Measurements from ENCODE around the gene TSTD2. TPM values are rescaled to one million over a fixed set of nuclear protein-coding genes. Genes with fewer than 3 reads are reported as not detected.
"Not testable (repeated sequence)": the region's sequence is repeated elsewhere in the genome, so short reads cannot be mapped to it uniquely, and the experiment has no call there.

TSTD2 gene
- total RNA-seq, 1 experiment from 2014 or later = 13.0 TPM

DNA sequence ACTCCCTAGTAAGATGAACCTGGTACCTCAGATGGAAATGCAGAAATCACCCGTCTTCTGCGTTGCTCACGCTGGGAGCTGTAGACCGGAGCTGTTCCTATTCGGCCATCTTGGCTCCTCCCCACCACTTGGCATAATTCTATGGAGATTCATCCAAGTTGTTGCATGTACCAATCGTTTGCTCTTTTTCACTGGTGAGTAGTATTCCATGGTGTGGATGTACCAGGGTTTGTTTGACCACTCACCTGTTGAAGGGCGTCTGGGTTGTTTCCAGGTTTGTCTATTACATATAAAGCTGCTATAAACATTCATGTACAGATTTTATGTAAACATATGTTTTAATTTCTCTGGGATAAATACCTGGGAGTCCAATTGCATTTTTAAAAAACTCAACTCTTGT is 46.3 kb downstream of the TSTD2 start:
- H3K27me3 ChIP-seq (ENCODE audit: control insufficient read depth, insufficient read depth, low read length); DNase-seq; H3K4me3 ChIP-seq (ENCODE audit: insufficient read depth, low read depth, low read length); H3K36me3 ChIP-seq (replicated peaks; ENCODE audit: control insufficient read depth, insufficient read depth, low read length): not testable (repeated sequence)

- not testable (repeated sequence) for H3K4me3 ChIP-seq (ENCODE audit: insufficient read depth, low read depth, low read length); H3K27me3 ChIP-seq (ENCODE audit: control insufficient read depth, insufficient read depth, low read length); H3K36me3 ChIP-seq (replicated peaks; ENCODE audit: control insufficient read depth, insufficient read depth, low read length); DNase-seq
Measured at GRCh38 chr9:97584778-97585177, 48.4 kb downstream of the TSTD2 start.

DNA sequence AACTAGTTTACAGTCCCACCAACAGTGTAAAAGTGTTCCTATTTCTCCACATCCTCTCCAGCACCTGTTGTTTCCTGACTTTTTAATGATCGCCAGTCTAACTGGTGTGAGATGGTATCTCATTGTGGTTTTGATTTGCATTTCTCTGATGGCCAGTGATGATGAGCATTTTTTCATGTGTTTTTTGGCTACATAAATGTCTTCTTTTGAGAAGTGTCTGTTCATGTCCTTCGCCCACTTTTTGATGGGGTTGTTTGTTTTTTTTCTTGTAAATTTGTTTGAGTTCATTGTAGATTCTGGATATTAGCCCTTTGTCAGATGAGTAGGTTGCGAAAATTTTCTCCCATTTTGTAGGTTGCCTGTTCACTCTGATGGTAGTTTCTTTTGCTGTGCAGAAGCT is 51.6 kb downstream of the TSTD2 start:
- not testable (repeated sequence) for H3K27me3 ChIP-seq (ENCODE audit: control insufficient read depth, insufficient read depth, low read length); DNase-seq; H3K4me3 ChIP-seq (ENCODE audit: insufficient read depth, low read depth, low read length); H3K36me3 ChIP-seq (replicated peaks; ENCODE audit: control insufficient read depth, insufficient read depth, low read length)

GRCh38 chr9:97579914-97580313 is 53.3 kb downstream of the TSTD2 start:
- Histone ChIP-seq H3K36me3 (replicated peaks; ENCODE audit: control insufficient read depth, insufficient read depth, low read length) (no peaks in the 10 kb centered on the region), H3K4me3 (ENCODE audit: insufficient read depth, low read depth, low read length) (no peak overlapping the region), H3K27me3 (ENCODE audit: control insufficient read depth, insufficient read depth, low read length) (no peaks in the 10 kb centered on the region)
- DNase-seq = no peak

DNA sequence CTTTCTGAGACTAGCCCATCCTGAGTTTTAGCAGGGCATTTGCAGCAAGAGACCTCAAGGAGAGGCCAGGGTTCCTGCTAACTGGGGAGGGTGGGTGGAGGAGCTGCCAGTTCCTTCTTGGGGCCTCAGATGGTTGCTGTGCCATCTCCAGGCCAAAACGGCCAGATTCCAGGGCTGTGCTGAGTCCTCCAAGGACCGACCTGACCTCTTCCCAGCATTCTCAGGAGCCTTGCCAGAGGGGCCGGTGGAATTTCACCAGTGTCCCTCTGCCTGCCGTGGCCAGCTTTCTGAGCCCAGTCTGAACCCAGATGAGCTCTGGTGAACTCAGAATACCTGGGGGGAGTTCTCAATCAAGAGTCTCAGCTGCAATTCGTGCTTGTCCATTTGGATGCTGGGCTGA is 54.3 kb downstream of the TSTD2 start:
- H3K36me3 ChIP-seq (replicated peaks; ENCODE audit: control insufficient read depth, insufficient read depth, low read length) = no peaks in the 10 kb centered on the region
- H3K4me3 ChIP-seq (ENCODE audit: insufficient read depth, low read depth, low read length) = no peak overlapping the region
- no peaks in the 10 kb centered on the region for H3K27me3 ChIP-seq (ENCODE audit: control insufficient read depth, insufficient read depth, low read length)
- DNase-seq = no peak

DNA sequence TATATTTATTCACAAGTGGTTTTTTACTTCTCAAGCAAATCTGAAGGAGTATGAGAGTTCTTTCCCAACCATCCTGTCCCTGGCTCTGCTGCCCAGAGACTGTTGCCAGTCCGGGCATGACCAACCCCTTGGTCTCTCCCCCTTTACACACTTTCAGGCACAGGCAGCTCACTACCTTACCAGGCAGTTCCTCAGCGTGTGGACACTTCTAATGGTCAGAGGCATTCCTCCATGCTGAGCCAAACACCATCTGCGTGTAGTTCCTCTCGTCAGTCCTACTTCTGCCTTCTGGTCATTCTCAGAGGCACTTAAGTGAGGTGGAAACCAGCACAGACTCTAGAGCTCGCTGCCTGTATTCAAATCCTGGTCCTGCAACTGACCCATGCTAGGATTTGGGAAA is 56.1 kb downstream of the TSTD2 start:
- Histone ChIP-seq H3K36me3 (replicated peaks; ENCODE audit: control insufficient read depth, insufficient read depth, low read length) (no peaks in the 10 kb centered on the region), H3K4me3 (ENCODE audit: insufficient read depth, low read depth, low read length) (no peak overlapping the region), H3K27me3 (ENCODE audit: control insufficient read depth, insufficient read depth, low read length) (no peaks in the 10 kb centered on the region)
- DNase-seq = no peak

- no peak for DNase-seq
- no peak overlapping the region for H3K4me3 ChIP-seq (ENCODE audit: insufficient read depth, low read depth, low read length)
- H3K36me3 ChIP-seq (replicated peaks; ENCODE audit: control insufficient read depth, insufficient read depth, low read length) = no peaks in the 10 kb centered on the region
- H3K27me3 ChIP-seq (ENCODE audit: control insufficient read depth, insufficient read depth, low read length) = no peaks in the 10 kb centered on the region
Measured at GRCh38 chr9:97575673-97576200, 57.4 kb downstream of the TSTD2 start.

DNA sequence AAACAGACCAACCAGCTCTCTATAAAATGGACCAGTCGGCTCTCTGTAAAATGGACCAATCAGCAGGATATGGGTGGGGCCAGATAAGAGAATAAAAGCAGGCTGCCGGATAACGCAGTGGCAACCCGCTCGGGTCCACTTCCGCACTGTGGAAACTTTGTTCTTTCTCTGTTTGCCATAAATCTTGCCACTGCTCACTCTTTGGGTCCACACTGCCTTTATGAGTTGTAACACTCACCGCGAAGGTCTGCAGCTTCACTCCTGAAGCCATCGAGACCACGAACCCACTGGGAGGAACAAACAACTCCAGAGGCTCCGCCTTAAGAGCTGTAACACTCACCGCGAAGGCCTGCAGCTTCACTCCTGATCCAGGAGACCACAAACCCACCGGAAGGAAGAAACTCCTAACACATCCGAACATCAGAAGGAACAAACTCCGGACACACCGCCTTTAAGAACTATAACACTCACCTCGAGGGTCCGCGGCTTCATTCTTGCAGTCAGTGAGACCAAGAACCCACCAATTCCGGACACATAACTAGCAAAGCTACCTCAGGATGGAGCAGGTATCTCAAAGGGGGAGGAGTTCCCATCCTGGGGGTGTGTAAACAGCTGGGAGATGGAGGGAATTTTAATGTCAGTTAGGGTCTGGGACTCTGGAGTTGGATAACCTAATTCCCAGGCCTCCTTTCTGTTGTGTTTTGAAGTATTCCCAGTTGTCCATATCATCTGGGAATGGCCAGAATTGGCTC is 58.1 kb downstream of the TSTD2 start:
- not testable (repeated sequence) for DNase-seq; H3K27me3 ChIP-seq (ENCODE audit: control insufficient read depth, insufficient read depth, low read length); H3K4me3 ChIP-seq (ENCODE audit: insufficient read depth, low read depth, low read length); H3K36me3 ChIP-seq (replicated peaks; ENCODE audit: control insufficient read depth, insufficient read depth, low read length)

DNA sequence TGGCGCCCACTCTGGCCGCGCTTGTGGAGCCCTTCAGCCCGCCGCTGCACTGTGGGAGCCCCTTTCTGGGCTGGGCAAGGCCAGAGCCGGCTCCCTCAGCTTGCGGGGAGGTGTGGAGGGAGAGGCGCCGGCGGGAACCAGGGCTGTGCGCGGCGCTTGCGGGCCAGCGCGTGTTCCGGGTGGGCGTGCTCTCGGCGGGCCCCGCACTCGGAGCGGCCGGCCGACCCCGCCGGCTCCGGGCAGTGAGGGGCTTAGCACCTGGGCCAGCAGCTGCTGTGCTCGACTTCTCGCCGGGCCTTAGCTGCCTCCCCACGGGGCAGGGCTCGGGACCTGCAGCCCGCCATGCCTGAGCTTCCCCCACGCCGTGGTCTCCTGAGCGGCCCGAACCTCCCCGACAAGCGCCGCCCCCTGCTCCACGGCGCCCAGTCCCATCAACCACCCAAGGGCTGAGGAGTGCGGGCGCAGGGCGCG is 59.0 kb downstream of the TSTD2 start:
- not testable (repeated sequence) for DNase-seq; H3K27me3 ChIP-seq (ENCODE audit: control insufficient read depth, insufficient read depth, low read length); H3K36me3 ChIP-seq (replicated peaks; ENCODE audit: control insufficient read depth, insufficient read depth, low read length); H3K4me3 ChIP-seq (ENCODE audit: insufficient read depth, low read depth, low read length)

GRCh38 chr9:97573482-97574073 is 59.6 kb downstream of the TSTD2 start:
- DNase-seq = no peak
- no peaks in the 10 kb centered on the region for H3K27me3 ChIP-seq (ENCODE audit: control insufficient read depth, insufficient read depth, low read length)
- no peaks in the 10 kb centered on the region for H3K36me3 ChIP-seq (replicated peaks; ENCODE audit: control insufficient read depth, insufficient read depth, low read length)
- no peak overlapping the region for H3K4me3 ChIP-seq (ENCODE audit: insufficient read depth, low read depth, low read length)

GRCh38 chr9:97572892-97573365 is 60.2 kb downstream of the TSTD2 start:
- no peak for DNase-seq
- H3K27me3 ChIP-seq (ENCODE audit: control insufficient read depth, insufficient read depth, low read length) = no peaks in the 10 kb centered on the region
- no peaks in the 10 kb centered on the region for H3K36me3 ChIP-seq (replicated peaks; ENCODE audit: control insufficient read depth, insufficient read depth, low read length)
- H3K4me3 ChIP-seq (ENCODE audit: insufficient read depth, low read depth, low read length) = no peak overlapping the region

DNA sequence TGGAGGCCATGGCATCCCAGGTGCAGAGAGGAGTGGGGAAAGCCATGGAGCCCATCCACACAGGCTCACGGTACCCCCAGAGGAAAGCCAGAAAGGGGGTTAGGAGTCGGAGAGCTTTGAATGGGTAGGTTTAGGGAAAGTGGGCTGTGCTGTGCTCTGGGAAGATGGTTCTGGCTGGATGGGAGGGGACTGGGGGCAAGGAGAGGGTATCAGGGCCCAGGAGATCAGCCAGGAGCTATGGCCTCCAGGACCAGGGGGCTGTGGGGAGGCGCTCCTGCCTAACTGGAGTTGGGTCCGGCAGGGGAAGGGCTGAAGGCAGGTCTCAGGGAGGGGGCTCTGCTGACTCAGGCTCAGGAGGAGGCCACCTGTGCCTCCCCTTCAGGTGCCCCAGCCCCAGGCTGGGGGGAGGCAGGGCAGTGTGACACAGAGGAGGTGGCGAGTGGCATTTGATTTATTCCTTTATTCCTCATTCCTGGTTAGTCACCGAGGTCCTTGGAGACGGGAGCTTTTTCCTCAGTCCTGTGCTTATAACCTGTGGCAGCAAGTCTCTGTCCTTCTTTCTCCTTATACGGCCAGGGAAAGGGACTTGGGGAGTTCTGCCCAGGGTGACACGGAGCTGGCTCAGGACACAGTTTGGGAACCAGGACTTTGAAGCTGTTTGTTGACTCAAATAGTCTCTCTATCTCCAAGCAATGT is 60.8 kb downstream of the TSTD2 start:
- H3K4me3 ChIP-seq (ENCODE audit: insufficient read depth, low read depth, low read length) = no peak overlapping the region
- DNase-seq = no peak
- H3K36me3 ChIP-seq (replicated peaks; ENCODE audit: control insufficient read depth, insufficient read depth, low read length) = no peaks in the 10 kb centered on the region
- no peaks in the 10 kb centered on the region for H3K27me3 ChIP-seq (ENCODE audit: control insufficient read depth, insufficient read depth, low read length)

DNA sequence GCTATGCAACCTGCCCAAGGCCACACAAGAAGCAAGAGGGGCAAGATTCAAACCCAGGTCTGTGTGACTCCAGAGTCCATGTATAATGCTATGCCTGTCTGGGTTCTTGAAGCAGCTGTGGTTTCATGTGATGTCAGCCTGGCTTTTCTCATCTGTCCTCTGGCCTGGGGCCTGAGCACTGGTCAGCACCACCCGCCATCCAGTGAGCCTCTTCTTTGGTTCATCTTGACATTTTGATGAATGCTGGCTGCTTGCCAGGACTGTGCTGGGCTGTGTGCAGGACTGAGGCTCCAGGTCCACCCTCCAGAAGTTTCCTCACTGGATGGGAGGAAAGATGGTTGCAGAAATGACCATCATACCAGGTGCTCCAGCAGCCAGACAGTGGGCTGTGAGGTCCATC is 61.5 kb downstream of the TSTD2 start:
- H3K27me3 ChIP-seq (ENCODE audit: control insufficient read depth, insufficient read depth, low read length) = no peaks in the 10 kb centered on the region
- no peak for DNase-seq
- no peaks in the 10 kb centered on the region for H3K36me3 ChIP-seq (replicated peaks; ENCODE audit: control insufficient read depth, insufficient read depth, low read length)
- no peak overlapping the region for H3K4me3 ChIP-seq (ENCODE audit: insufficient read depth, low read depth, low read length)

GRCh38 chr9:97570899-97571298 is 62.3 kb downstream of the TSTD2 start:
- Histone ChIP-seq H3K36me3 (replicated peaks; ENCODE audit: control insufficient read depth, insufficient read depth, low read length) (no peaks in the 10 kb centered on the region), H3K4me3 (ENCODE audit: insufficient read depth, low read depth, low read length) (no peak overlapping the region), H3K27me3 (ENCODE audit: control insufficient read depth, insufficient read depth, low read length) (no peaks in the 10 kb centered on the region)
- no peak for DNase-seq

Measured in H7 (cell line).